ENCODE measurements around the gene PSAP.

DNA sequence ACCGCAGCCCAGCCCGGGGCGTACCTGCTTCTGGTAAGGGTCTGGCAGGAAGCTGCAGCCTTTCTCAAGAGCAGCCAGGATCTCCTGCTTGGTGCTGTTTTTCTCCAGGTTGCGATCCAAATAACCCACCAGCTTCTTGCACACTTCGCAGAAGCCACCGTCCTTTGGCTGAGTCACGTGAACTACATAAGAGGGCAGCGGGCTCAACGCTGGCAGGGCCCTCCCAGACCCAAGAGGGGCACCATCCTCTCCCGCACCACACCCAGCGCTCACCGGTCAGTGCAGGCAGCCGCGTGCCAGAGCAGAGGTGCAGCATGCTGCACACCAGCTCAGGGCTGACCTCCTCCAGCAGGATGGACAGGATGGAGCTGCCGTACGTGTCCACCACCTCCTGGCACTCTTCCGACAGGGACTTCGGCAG lies 31.6 kb downstream of the PSAP start:
- TF ChIP-seq POLR2A (IDR thresholded peaks at IDR 0.05) (no peak), EP300 (IDR thresholded peaks at IDR 0.05) (no peak)
- TF ChIP-seq, protein P1, sequence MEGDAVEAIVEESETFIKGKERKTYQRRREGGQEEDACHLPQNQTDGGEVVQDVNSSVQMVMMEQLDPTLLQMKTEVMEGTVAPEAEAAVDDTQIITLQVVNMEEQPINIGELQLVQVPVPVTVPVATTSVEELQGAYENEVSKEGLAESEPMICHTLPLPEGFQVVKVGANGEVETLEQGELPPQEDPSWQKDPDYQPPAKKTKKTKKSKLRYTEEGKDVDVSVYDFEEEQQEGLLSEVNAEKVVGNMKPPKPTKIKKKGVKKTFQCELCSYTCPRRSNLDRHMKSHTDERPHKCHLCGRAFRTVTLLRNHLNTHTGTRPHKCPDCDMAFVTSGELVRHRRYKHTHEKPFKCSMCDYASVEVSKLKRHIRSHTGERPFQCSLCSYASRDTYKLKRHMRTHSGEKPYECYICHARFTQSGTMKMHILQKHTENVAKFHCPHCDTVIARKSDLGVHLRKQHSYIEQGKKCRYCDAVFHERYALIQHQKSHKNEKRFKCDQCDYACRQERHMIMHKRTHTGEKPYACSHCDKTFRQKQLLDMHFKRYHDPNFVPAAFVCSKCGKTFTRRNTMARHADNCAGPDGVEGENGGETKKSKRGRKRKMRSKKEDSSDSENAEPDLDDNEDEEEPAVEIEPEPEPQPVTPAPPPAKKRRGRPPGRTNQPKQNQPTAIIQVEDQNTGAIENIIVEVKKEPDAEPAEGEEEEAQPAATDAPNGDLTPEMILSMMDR (IDR thresholded peaks at IDR 0.05): no peak

All from tibial nerve (tissue), 4 donors.